Uterus (tissue), 4 donors: ENCODE results near the gene OTOG. TPM values are rescaled to one million over a fixed set of nuclear protein-coding genes. Genes with fewer than 3 reads are reported as not detected.

Experiments
- DNase-seq, 2 donors: peaks; one replicate each; pipeline ENCODE4 v3.0.0-alpha.2; 2019 to 2020
- H3K27ac ChIP-seq, 2 donors: fragments of 200-600 bp; sonication (generic); 1 replicate in 1 of 2; 2 replicates in 1 of 2; pipeline ENCODE4 v1.5.1; 2016 to 2018
- H3K27me3 ChIP-seq, 2 donors: fragments of 200-600 bp; sonication (generic); one replicate each; pipeline ENCODE4 v1.5.1; 2018 to 2019; ENCODE audit warnings: control low read depth in 1 of 2
- H3K36me3 ChIP-seq, 2 donors: fragments of 200-600 bp; sonication (generic); one replicate each; pipeline ENCODE4 v1.5.1; 2019; ENCODE audit warnings: control low read depth in 1 of 2
- H3K4me1 ChIP-seq, 2 donors: fragments of 200-600 bp; sonication (generic); one replicate each; pipeline ENCODE4 v1.5.1; 2018 to 2019; ENCODE audit warnings: control low read depth in 1 of 2
- H3K4me3 ChIP-seq, 2 donors: fragments of 200-600 bp; sonication (generic); 1 replicate in 1 of 2; 2 replicates in 1 of 2; pipeline ENCODE4 v1.5.1; 2018 to 2019; ENCODE audit warnings: mild to moderate bottlenecking in 1 of 2
- H3K9me3 ChIP-seq, 2 donors: fragments of 200-600 bp; sonication (generic); one replicate each; pipeline ENCODE4 v1.5.1; 2019; ENCODE audit warnings: control low read depth in 1 of 2
- CTCF ChIP-seq, 4 experiments: fragments of 200-600 bp in 2 of 4; fragments of 450-650 bp in 2 of 4; sonication (generic) in 2 of 4; IDR thresholded peaks; one replicate each; pipeline ENCODE4 v1.5.1; 2016 to 2019; ENCODE audit warnings: antibody characterized with exemption in 4 of 4, mild to moderate bottlenecking in 2 of 4, moderate library complexity in 1 of 4
- POLR2A ChIP-seq, 2 donors: fragments of 450-650 bp; IDR thresholded peaks; one replicate each; pipeline ENCODE4 v1.6.1; 2016; ENCODE audit warnings: antibody characterized with exemption in 2 of 2, mild to moderate bottlenecking in 1 of 2, moderate library complexity in 1 of 2
- intact Hi-C: fragments of 100-400 bp; cut with DNase I; formaldehyde crosslinking; loops from one replicate; pipeline ENCODE4 v1.15.1; 2023; ENCODE audit warnings: low total_unique reads
- total RNA-seq, 4 donors: library from RNA; depleted of rRNA in 3 of 4; stranded (reverse); fragments of >200 nt in 3 of 4; gene quantifications; one replicate each; pipeline versions ENCODE4 v1.1.0 to v1.2.4, GENCODE V29; 2014 to 2023
- donor health status: DM: yes; HTN: yes; CAD: no.

The OTOG gene
- total RNA-seq, 4 donors from 2014 or later: under 0.01 TPM; not detected in 3

GRCh38 chr11:17652556-17652955 lies 105.5 kb downstream of the OTOG start:
- Histone ChIP-seq H3K27ac (no peak overlapping the region), H3K27me3 (no peaks in the 10 kb centered on the region)
- TF ChIP-seq CTCF (IDR thresholded peaks at IDR 0.05) (no peak), POLR2A (IDR thresholded peaks at IDR 0.05) (no peak)

GRCh38 chr11:17653611-17654010 lies 106.6 kb downstream of the OTOG start:
- H3K27me3 ChIP-seq: no peaks in the 10 kb centered on the region
- DNase-seq: no peak
- no peaks in the 10 kb centered on the region for H3K36me3 ChIP-seq
- H3K9me3 ChIP-seq: no peaks in the 10 kb centered on the region
- no peaks in the 10 kb centered on the region for H3K4me1 ChIP-seq
- TF ChIP-seq POLR2A (IDR thresholded peaks at IDR 0.05): no peak
- TF ChIP-seq CTCF (IDR thresholded peaks at IDR 0.05): no peak
- intact Hi-C loops: no loop called here
- H3K4me3 ChIP-seq: no peak overlapping the region
- H3K27ac ChIP-seq: no peak overlapping the region

More at GRCh38 chr11:17652556-17652955, 105.5 kb downstream of the OTOG start:
- H3K4me3 ChIP-seq: no peak overlapping the region
- H3K9me3 ChIP-seq: no peaks in the 10 kb centered on the region
- H3K4me1 ChIP-seq: no peaks in the 10 kb centered on the region
- DNase-seq: no peak
- H3K36me3 ChIP-seq: no peaks in the 10 kb centered on the region
- intact Hi-C loops: no loop called here

GRCh38 chr11:17655682-17656081 lies 108.6 kb downstream of the OTOG start:
- H3K36me3 ChIP-seq: no peaks in the 10 kb centered on the region
- H3K4me3 ChIP-seq: no peak overlapping the region
- no peaks in the 10 kb centered on the region for H3K4me1 ChIP-seq
- TF ChIP-seq POLR2A (IDR thresholded peaks at IDR 0.05) (no peak), CTCF (IDR thresholded peaks at IDR 0.05) (no peak)
- no peak for DNase-seq
- no peaks in the 10 kb centered on the region for H3K9me3 ChIP-seq
- intact Hi-C loops: no loop called here
- H3K27me3 ChIP-seq: no peaks in the 10 kb centered on the region
- no peak overlapping the region for H3K27ac ChIP-seq

- Histone ChIP-seq H3K36me3 (no peaks in the 10 kb centered on the region), H3K9me3 (no peaks in the 10 kb centered on the region), H3K27me3 (no peaks in the 10 kb centered on the region), H3K4me3 (no peak overlapping the region), H3K4me1 (no peaks in the 10 kb centered on the region), H3K27ac (no peak overlapping the region)
- no peak for TF ChIP-seq CTCF (IDR thresholded peaks at IDR 0.05)
- no peak for TF ChIP-seq POLR2A (IDR thresholded peaks at IDR 0.05)
- no peak for DNase-seq
- intact Hi-C loops: no loop called here
These were observed 111.2 kb downstream of the OTOG start for GRCh38 chr11:17658211-17658610.

- TF ChIP-seq CTCF (IDR thresholded peaks at IDR 0.05): no peak
- H3K27me3 ChIP-seq: no peaks in the 10 kb centered on the region
These were observed 121.1 kb downstream of the OTOG start for GRCh38 chr11:17668166-17668565.

More at GRCh38 chr11:17668166-17668565, 121.1 kb downstream of the OTOG start:
- Histone ChIP-seq H3K4me3 (no peak overlapping the region), H3K9me3 (no peaks in the 10 kb centered on the region), H3K4me1 (no peaks in the 10 kb centered on the region), H3K27ac (no peak overlapping the region), H3K36me3 (no peaks in the 10 kb centered on the region)
- intact Hi-C loops: no loop called here
- DNase-seq: no peak
